ENCODE measurements around the gene EYS.

DNA sequence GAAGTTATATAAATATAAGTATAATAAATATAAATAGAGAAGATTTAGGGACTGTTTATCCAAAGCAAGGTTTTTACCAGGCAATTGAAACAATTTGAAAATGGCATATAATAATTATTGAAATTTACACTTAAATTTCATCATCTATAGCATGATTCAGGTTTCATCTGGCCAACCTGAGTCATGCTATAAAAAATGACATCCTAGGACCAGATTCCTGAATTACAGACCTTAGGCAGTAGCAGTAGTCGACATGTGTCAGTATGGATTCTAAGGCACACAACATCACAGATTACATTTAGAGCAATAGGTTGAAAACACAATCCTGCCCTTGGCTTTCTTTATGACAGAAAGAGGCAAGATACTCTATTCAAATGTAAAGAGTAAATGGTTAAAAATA lies 1479.2 kb downstream of the EYS start:
- TF ChIP-seq POLR2AphosphoS5 (IDR thresholded peaks at IDR 0.05; ENCODE audit: control insufficient read depth, insufficient read depth, low read depth, low read length) (no peak), CTCF (IDR thresholded peaks at IDR 0.05 in 2 of 3, conservative IDR thresholded peaks at IDR 0.05 in 1 of 3; ENCODE audit: insufficient read depth in 2 of 3, low read depth in 1 of 3, low read length in 3 of 3) (no peak)
